ENCODE data around the gene SDS. TPM values are rescaled to one million over a fixed set of nuclear protein-coding genes. Genes with fewer than 3 reads are reported as not detected.

Gene SDS
- total and polyA plus RNA-seq, 2 experiments from 2014 or later = 0.57 TPM; not detected in 1

GRCh38 chr12:113401066-113402000 is 2.4 kb downstream of the SDS start:
- Histone ChIP-seq H3K27ac (ENCODE audit: low read depth) (no peak overlapping the region), H3K27me3 (ENCODE audit: insufficient read depth) (no peaks in the 10 kb centered on the region), H3K9me2 (ENCODE audit: insufficient read depth) (no peaks in the 10 kb centered on the region), H2AFZ (0 out of 2 replicates have a peak overlapping the region, but pooled peaks have one; percentile 52), H3K79me2 (replicated peaks; ENCODE audit: insufficient read depth) (no peaks in the 10 kb centered on the region), H3K4me1 (ENCODE audit: insufficient read depth) (peaks cover 22% of the 10 kb centered on the region), H3K4me2 (no peak overlapping the region), H3K4me3 (no peak overlapping the region), H3F3A (replicated peaks; ENCODE audit: low read depth) (no peaks in the 10 kb centered on the region), H3K36me3 (ENCODE audit: insufficient read depth) (no peaks in the 10 kb centered on the region), H4K20me1 (replicated peaks; ENCODE audit: insufficient read depth) (no peaks in the 10 kb centered on the region)
- Mint-ChIP-seq H3K9me3 (no peaks in the 10 kb centered on the region), H3K4me1 (peaks cover 20% of the 10 kb centered on the region), H3K4me3 (no peak overlapping the region), H3K27me3 (ENCODE audit: insufficient read depth, low read depth, poor library complexity) (peaks cover 4% of the 10 kb centered on the region), H3K27ac (no peak overlapping the region), H3K36me3 (ENCODE audit: low read depth) (no peaks in the 10 kb centered on the region)
- DNase-seq (ENCODE audit: low spot score) (no peak), ATAC-seq (no peak)
- TF ChIP-seq REST (IDR thresholded peaks at IDR 0.05; ENCODE audit: unreplicated experiment) = no peak
- TF ChIP-seq ZNF462 (CRISPR knock-in tag; IDR thresholded peaks at IDR 0.05) = no peak
- no peak for TF ChIP-seq JUNB (IDR thresholded peaks at IDR 0.05; ENCODE audit: unreplicated experiment)
- TF ChIP-seq ETS1 (IDR thresholded peaks at IDR 0.05) = no peak
- no peak for TF ChIP-seq EZH2 (IDR thresholded peaks at IDR 0.05; ENCODE audit: low read depth, unreplicated experiment)
- no peak for TF ChIP-seq STAT1 (IDR thresholded peaks at IDR 0.05; ENCODE audit: unreplicated experiment)
- TF ChIP-seq POLR2AphosphoS5 (IDR thresholded peaks at IDR 0.05; ENCODE audit: low read depth) = no peak
- no peak for TF ChIP-seq CREB1 (CRISPR knock-in tag; IDR thresholded peaks at IDR 0.05; ENCODE audit: low read depth)
- TF ChIP-seq EZH2phosphoT487 (IDR thresholded peaks at IDR 0.05; ENCODE audit: unreplicated experiment) = no peak
- no peak for TF ChIP-seq ZNF331 (CRISPR knock-in tag; IDR thresholded peaks at IDR 0.05; ENCODE audit: low read depth)
- no peak for TF ChIP-seq CTCF (conservative IDR thresholded peaks at IDR 0.05; ENCODE audit: low read depth in 2 of 2)
- TF ChIP-seq NANOG (IDR thresholded peaks at IDR 0.05; ENCODE audit: borderline replicate concordance) = no peak
- no peak for TF ChIP-seq ZNF114 (CRISPR knock-in tag; IDR thresholded peaks at IDR 0.05)

Data from GM23338 (cell line).